Keratinocyte (primary cell): Measurements from ENCODE around the gene PHF2. TPM values are rescaled to one million over a fixed set of nuclear protein-coding genes. Genes with fewer than 3 reads are reported as not detected.

Experiments used
- DNase-seq: peaks from one replicate; pipeline ENCODE4 v3.0.0-alpha.2; 2011; ENCODE audit warnings: low read depth, missing footprints, low spot score
- FAIRE-seq: peaks from 2 replicates; lab custom pipeline; 2011; peaks lifted over from hg19 to GRCh38; lab: Jason Lieb, UNC
- H2AFZ ChIP-seq: 2 replicates; pipeline ENCODE4 v1.6.0; 2012; ENCODE audit warnings: low read length, control low read depth, inconsistent platforms; ENCODE audit not compliant: control insufficient read depth
- H3K27ac ChIP-seq: 2 replicates; pipeline ENCODE4 v1.5.1; 2011; ENCODE audit warnings: low read length; ENCODE audit not compliant: control insufficient read depth, insufficient read depth
- H3K27me3 ChIP-seq: 3 replicates; pipeline ENCODE4 v1.6.0; 2011; ENCODE audit warnings: low read length; ENCODE audit not compliant: control insufficient read depth, insufficient read depth; ENCODE audit errors: extremely low read depth
- H3K36me3 ChIP-seq, 2 experiments: 2 replicates in 1 of 2; 3 replicates in 1 of 2; pipeline ENCODE4 v1.5.1; 2011; ENCODE audit warnings: low read length in 2 of 2, mild to moderate bottlenecking in 1 of 2; ENCODE audit not compliant: control insufficient read depth in 2 of 2, insufficient read depth in 2 of 2; ENCODE audit errors: extremely low read depth in 1 of 2
- H3K4me1 ChIP-seq: 3 replicates; pipeline ENCODE4 v1.5.1; 2011; ENCODE audit warnings: low read length; ENCODE audit not compliant: control insufficient read depth, insufficient read depth; ENCODE audit errors: extremely low read depth
- H3K4me2 ChIP-seq: 3 replicates; pipeline ENCODE4 v1.6.0; 2011; ENCODE audit warnings: low read depth, low read length; ENCODE audit not compliant: control insufficient read depth, insufficient read depth; ENCODE audit errors: extremely low read depth
- H3K4me3 ChIP-seq, 3 experiments: fragments of 200-600 bp in 1 of 3; sonication (generic) in 1 of 3; 2 replicates in 2 of 3; 3 replicates in 1 of 3; pipeline ENCODE4 v1.5.1; 2011 to 2016; ENCODE audit warnings: low read length in 3 of 3, mild to moderate bottlenecking in 3 of 3, control low read depth in 2 of 3, inconsistent platforms in 1 of 3, low read depth in 1 of 3, mixed read lengths in 1 of 3, mixed run types in 1 of 3, moderate library complexity in 1 of 3; ENCODE audit not compliant: control insufficient read depth in 2 of 3, insufficient read depth in 2 of 3; ENCODE audit errors: extremely low read depth in 1 of 3
- H3K79me2 ChIP-seq: 2 replicates; pipeline ENCODE4 v1.6.0; 2012; ENCODE audit warnings: low read length; ENCODE audit not compliant: control insufficient read depth, insufficient read depth
- H3K9ac ChIP-seq: 3 replicates; pipeline ENCODE4 v1.6.0; 2011; ENCODE audit warnings: low read length; ENCODE audit not compliant: control insufficient read depth, insufficient read depth; ENCODE audit errors: extremely low read depth
- H3K9me1 ChIP-seq: 3 replicates; pipeline ENCODE4 v1.6.0; 2011; ENCODE audit warnings: low read length; ENCODE audit not compliant: control insufficient read depth, insufficient read depth; ENCODE audit errors: extremely low read depth
- H3K9me3 ChIP-seq: 2 replicates; pipeline ENCODE4 v1.5.1; 2012; ENCODE audit warnings: low read depth, low read length; ENCODE audit not compliant: control insufficient read depth
- H4K20me1 ChIP-seq: 3 replicates; pipeline ENCODE4 v1.6.0; 2011; ENCODE audit warnings: low read length; ENCODE audit not compliant: control insufficient read depth, insufficient read depth; ENCODE audit errors: extremely low read depth
- EZH2 ChIP-seq: IDR thresholded peaks from one replicate; pipeline ENCODE4 v1.6.1; 2012; ENCODE audit warnings: inconsistent platforms, mild to moderate bottlenecking, low read length, moderate library complexity
- dilution Hi-C: fragments of 300-500 bp; cut with MboI; formaldehyde crosslinking; loops from one replicate; pipeline ENCODE4 v1.7.0; 2020; ENCODE audit warnings: low sequenced_read_pairs; ENCODE audit not compliant: extremely low pct_ligation_motif_present
- polyA plus RNA-seq, 5 experiments: library from polyadenylated mRNA; depleted of rRNA in 3 of 5; stranded (reverse) in 3 of 5; stranded (forward) in 1 of 5; unstranded in 1 of 5; fragments of >200 nt; gene quantifications; 1 replicate in 1 of 5; 2 replicates in 3 of 5; 3 replicates in 1 of 5; pipeline versions ENCODE4 v1.2.1 to v1.2.3, GENCODE V29; 2011 to 2012; ENCODE audit warnings: missing spikeins in 2 of 5, low read depth in 1 of 5, low replicate concordance in 1 of 5

Gene PHF2
- polyA plus RNA-seq, 1 donor (not counting 4 experiments of a cell fraction or from before 2014, with no cell fraction given), result 5.1 TPM

GRCh38 chr9:93674580-93675335 lies 98.4 kb downstream of the PHF2 start:
- no peak for TF ChIP-seq EZH2
- Histone ChIP-seq H3K27me3 (no peaks in the 10 kb centered on the region), H3K79me2 (no peaks in the 10 kb centered on the region), H2AFZ (no peak overlapping the region), H3K4me1 (no peaks in the 10 kb centered on the region), H3K36me3 (peaks cover 2 to 8% of the 10 kb centered on the region in 2 experiments), H3K4me2 (no peak overlapping the region), H4K20me1 (no peaks in the 10 kb centered on the region), H3K9me1 (no peaks in the 10 kb centered on the region), H3K27ac (no peak overlapping the region), H3K9me3 (peaks cover 4% of the 10 kb centered on the region), H3K9ac (no peak overlapping the region), H3K4me3 (no peak overlapping the region)
- no peak for FAIRE-seq
- dilution Hi-C loops, result loop anchor here (25.0 kb wide), 1 partner anchor 313 kb away; no protein-coding TSS in a partner anchor
- no peak for DNase-seq

- H3K36me3 ChIP-seq, result peaks cover 2 to 8% of the 10 kb centered on the region in 2 experiments
- FAIRE-seq, result no peak
- dilution Hi-C loops, result loop anchor here (25.0 kb wide), 1 partner anchor 312 kb away; no protein-coding TSS in a partner anchor
These were observed 99.2 kb downstream of the PHF2 start for GRCh38 chr9:93675336-93676150.

More at GRCh38 chr9:93675336-93676150, 99.2 kb downstream of the PHF2 start:
- Histone ChIP-seq H4K20me1 (no peaks in the 10 kb centered on the region), H3K4me1 (no peaks in the 10 kb centered on the region), H2AFZ (no peak overlapping the region), H3K9me1 (no peaks in the 10 kb centered on the region), H3K79me2 (no peaks in the 10 kb centered on the region), H3K27me3 (no peaks in the 10 kb centered on the region), H3K4me2 (no peak overlapping the region), H3K27ac (no peak overlapping the region), H3K9me3 (peaks cover 3% of the 10 kb centered on the region), H3K9ac (no peak overlapping the region), H3K4me3 (no peak overlapping the region)
- no peak for TF ChIP-seq EZH2
- no peak for DNase-seq
